ENCODE data around the gene FGD6. TPM values are rescaled to one million over a fixed set of nuclear protein-coding genes. Genes with fewer than 3 reads are reported as not detected.

The FGD6 gene
- total and polyA plus RNA-seq, 2 experiments from 2014 or later: 12.9 to 32.4 TPM

DNA sequence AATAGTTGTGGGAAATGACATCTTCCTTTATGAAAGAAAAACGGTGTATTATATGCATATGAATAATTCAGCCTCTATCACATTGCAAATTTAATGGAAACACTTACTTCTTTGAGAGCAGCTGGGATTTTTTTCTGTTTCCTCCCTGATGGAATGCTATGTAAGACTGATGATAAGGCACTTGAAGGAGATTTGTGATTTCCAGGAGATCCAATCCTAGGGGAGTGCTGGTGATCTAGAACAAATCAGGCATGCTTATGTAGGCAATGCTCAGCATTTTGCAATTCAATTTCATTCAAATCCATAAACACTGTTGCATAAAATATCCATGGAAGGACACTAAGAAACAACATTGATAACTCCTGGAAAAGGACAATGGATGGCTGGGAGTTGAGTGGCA is 127.8 kb downstream of the FGD6 start (continued):
- TF ChIP-seq, protein P1, sequence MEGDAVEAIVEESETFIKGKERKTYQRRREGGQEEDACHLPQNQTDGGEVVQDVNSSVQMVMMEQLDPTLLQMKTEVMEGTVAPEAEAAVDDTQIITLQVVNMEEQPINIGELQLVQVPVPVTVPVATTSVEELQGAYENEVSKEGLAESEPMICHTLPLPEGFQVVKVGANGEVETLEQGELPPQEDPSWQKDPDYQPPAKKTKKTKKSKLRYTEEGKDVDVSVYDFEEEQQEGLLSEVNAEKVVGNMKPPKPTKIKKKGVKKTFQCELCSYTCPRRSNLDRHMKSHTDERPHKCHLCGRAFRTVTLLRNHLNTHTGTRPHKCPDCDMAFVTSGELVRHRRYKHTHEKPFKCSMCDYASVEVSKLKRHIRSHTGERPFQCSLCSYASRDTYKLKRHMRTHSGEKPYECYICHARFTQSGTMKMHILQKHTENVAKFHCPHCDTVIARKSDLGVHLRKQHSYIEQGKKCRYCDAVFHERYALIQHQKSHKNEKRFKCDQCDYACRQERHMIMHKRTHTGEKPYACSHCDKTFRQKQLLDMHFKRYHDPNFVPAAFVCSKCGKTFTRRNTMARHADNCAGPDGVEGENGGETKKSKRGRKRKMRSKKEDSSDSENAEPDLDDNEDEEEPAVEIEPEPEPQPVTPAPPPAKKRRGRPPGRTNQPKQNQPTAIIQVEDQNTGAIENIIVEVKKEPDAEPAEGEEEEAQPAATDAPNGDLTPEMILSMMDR (conservative IDR thresholded peaks at IDR 0.05; ENCODE audit: low read depth in 2 of 2): no peak
- TF ChIP-seq EZH2 (IDR thresholded peaks at IDR 0.05; ENCODE audit: low read depth, unreplicated experiment) (no peak), EZH2phosphoT487 (IDR thresholded peaks at IDR 0.05; ENCODE audit: unreplicated experiment) (no peak)

DNA sequence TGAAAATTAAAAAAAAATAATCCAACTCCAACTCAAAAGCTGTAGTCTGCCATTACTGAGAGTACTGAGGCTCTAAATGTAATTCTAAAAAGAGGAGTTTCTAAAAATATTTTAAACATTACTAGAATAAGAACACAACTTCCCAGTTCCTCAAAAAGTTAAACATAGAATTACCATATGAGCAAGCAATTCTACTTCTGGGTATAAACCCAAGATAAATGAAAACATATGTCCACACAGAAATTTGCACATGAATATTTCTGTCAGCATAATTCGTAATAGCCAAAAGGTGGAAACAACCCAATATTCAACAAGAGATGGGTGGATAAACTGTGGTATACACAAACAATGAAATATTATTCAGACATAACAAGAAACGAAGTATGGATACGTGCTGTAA is 128.9 kb downstream of the FGD6 start:
- no peak overlapping the region for H3K27ac ChIP-seq (ENCODE audit: low read depth)
- no peak overlapping the region for H3K4me3 Mint-ChIP-seq
- H3K4me1 ChIP-seq (ENCODE audit: insufficient read depth): no peaks in the 10 kb centered on the region
- no peaks in the 10 kb centered on the region for H3K9me2 ChIP-seq (ENCODE audit: insufficient read depth)
- DNase-seq (ENCODE audit: low spot score): no peak
- H3K4me2 ChIP-seq: no peak overlapping the region
- H3K4me3 ChIP-seq: no peak overlapping the region
- H3K36me3 ChIP-seq (ENCODE audit: insufficient read depth): peaks cover 16% of the 10 kb centered on the region; the same call in 1 of the 2 replicates
- H3K4me1 Mint-ChIP-seq: no peaks in the 10 kb centered on the region
- no peaks in the 10 kb centered on the region for H3F3A ChIP-seq (replicated peaks; ENCODE audit: low read depth)
- H3K9me3 Mint-ChIP-seq: no peaks in the 10 kb centered on the region
- H3K36me3 Mint-ChIP-seq (ENCODE audit: low read depth): peaks cover 56% of the 10 kb centered on the region
- H3K27ac Mint-ChIP-seq: no peak overlapping the region
- H3K79me2 ChIP-seq (replicated peaks; ENCODE audit: insufficient read depth): no peaks in the 10 kb centered on the region
- H3K27me3 Mint-ChIP-seq (ENCODE audit: insufficient read depth, low read depth, poor library complexity): no peaks in the 10 kb centered on the region
- peaks cover 3% of the 10 kb centered on the region; the same call in 1 of the 2 replicates for H4K20me1 ChIP-seq (replicated peaks; ENCODE audit: insufficient read depth)
- H3K27me3 ChIP-seq (ENCODE audit: insufficient read depth): no peaks in the 10 kb centered on the region
- ATAC-seq: no peak
- TF ChIP-seq, protein P2, sequence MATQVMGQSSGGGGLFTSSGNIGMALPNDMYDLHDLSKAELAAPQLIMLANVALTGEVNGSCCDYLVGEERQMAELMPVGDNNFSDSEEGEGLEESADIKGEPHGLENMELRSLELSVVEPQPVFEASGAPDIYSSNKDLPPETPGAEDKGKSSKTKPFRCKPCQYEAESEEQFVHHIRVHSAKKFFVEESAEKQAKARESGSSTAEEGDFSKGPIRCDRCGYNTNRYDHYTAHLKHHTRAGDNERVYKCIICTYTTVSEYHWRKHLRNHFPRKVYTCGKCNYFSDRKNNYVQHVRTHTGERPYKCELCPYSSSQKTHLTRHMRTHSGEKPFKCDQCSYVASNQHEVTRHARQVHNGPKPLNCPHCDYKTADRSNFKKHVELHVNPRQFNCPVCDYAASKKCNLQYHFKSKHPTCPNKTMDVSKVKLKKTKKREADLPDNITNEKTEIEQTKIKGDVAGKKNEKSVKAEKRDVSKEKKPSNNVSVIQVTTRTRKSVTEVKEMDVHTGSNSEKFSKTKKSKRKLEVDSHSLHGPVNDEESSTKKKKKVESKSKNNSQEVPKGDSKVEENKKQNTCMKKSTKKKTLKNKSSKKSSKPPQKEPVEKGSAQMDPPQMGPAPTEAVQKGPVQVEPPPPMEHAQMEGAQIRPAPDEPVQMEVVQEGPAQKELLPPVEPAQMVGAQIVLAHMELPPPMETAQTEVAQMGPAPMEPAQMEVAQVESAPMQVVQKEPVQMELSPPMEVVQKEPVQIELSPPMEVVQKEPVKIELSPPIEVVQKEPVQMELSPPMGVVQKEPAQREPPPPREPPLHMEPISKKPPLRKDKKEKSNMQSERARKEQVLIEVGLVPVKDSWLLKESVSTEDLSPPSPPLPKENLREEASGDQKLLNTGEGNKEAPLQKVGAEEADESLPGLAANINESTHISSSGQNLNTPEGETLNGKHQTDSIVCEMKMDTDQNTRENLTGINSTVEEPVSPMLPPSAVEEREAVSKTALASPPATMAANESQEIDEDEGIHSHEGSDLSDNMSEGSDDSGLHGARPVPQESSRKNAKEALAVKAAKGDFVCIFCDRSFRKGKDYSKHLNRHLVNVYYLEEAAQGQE (IDR thresholded peaks at IDR 0.05; ENCODE audit: unreplicated experiment): no peak
- TF ChIP-seq CREB1 (CRISPR knock-in tag; IDR thresholded peaks at IDR 0.05; ENCODE audit: low read depth) (no peak), NANOG (IDR thresholded peaks at IDR 0.05; ENCODE audit: borderline replicate concordance) (no peak), JUNB (IDR thresholded peaks at IDR 0.05; ENCODE audit: unreplicated experiment) (no peak), EZH2 (IDR thresholded peaks at IDR 0.05; ENCODE audit: low read depth, unreplicated experiment) (no peak), STAT1 (IDR thresholded peaks at IDR 0.05; ENCODE audit: unreplicated experiment) (no peak), ZNF114 (CRISPR knock-in tag; IDR thresholded peaks at IDR 0.05) (no peak)
- TF ChIP-seq, protein P1 (conservative IDR thresholded peaks at IDR 0.05; ENCODE audit: low read depth in 2 of 2): no peak
- TF ChIP-seq, protein P3, sequence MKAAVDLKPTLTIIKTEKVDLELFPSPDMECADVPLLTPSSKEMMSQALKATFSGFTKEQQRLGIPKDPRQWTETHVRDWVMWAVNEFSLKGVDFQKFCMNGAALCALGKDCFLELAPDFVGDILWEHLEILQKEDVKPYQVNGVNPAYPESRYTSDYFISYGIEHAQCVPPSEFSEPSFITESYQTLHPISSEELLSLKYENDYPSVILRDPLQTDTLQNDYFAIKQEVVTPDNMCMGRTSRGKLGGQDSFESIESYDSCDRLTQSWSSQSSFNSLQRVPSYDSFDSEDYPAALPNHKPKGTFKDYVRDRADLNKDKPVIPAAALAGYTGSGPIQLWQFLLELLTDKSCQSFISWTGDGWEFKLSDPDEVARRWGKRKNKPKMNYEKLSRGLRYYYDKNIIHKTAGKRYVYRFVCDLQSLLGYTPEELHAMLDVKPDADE (IDR thresholded peaks at IDR 0.05): no peak
- H2AFZ ChIP-seq: no peak overlapping the region
